Mesenchymal stem cell (in vitro differentiated cells and primary cell): Measurements from ENCODE around the gene KLHL17.

Experiments used
- DNase-seq: peaks from one replicate; pipeline ENCODE4 v3.0.0-alpha.2; 2013
- H2AFZ ChIP-seq: one replicate; pipeline ENCODE4 v1.6.1; 2013; ENCODE audit warnings: low read depth, mild to moderate bottlenecking, control low read depth, inconsistent platforms, low read length, moderate library complexity
- H2AK5ac ChIP-seq: 2 replicates; pipeline ENCODE4 v1.6.1; 2013; ENCODE audit warnings: low read length, moderate library complexity, mild to moderate bottlenecking, inconsistent platforms; ENCODE audit not compliant: severe bottlenecking
- H2BK120ac ChIP-seq: one replicate; pipeline ENCODE4 v1.6.1; 2013; ENCODE audit warnings: low read depth, mild to moderate bottlenecking, inconsistent platforms, low read length, moderate library complexity
- H2BK12ac ChIP-seq, 2 experiments: one replicate each; pipeline ENCODE4 v1.6.1; 2013; ENCODE audit warnings: inconsistent platforms in 2 of 2, low read length in 2 of 2, mild to moderate bottlenecking in 2 of 2, moderate library complexity in 2 of 2, control low read depth in 1 of 2
- H2BK15ac ChIP-seq: one replicate; pipeline ENCODE4 v1.6.1; 2013; ENCODE audit warnings: mild to moderate bottlenecking, low read depth, inconsistent platforms; ENCODE audit not compliant: poor library complexity, severe bottlenecking
- H2BK5ac ChIP-seq: 2 replicates; pipeline ENCODE4 v1.6.1; 2013; ENCODE audit warnings: low read depth, mild to moderate bottlenecking, low read length, control low read depth, inconsistent platforms; ENCODE audit not compliant: poor library complexity, severe bottlenecking
- H3K14ac ChIP-seq, 2 experiments: one replicate each; pipeline ENCODE4 v1.6.1; 2013; ENCODE audit warnings: inconsistent platforms in 2 of 2, low read length in 2 of 2, control low read depth in 1 of 2, mild to moderate bottlenecking in 1 of 2, moderate library complexity in 1 of 2
- H3K18ac ChIP-seq, 2 experiments: one replicate each; pipeline ENCODE4 v1.6.1; 2013; ENCODE audit warnings: inconsistent platforms in 2 of 2, low read length in 2 of 2, control low read depth in 1 of 2, low read depth in 1 of 2, mild to moderate bottlenecking in 1 of 2
- H3K23ac ChIP-seq, 2 experiments: one replicate each; pipeline ENCODE4 v1.6.1; 2013; ENCODE audit warnings: inconsistent platforms in 2 of 2, low read length in 2 of 2, mild to moderate bottlenecking in 2 of 2, moderate library complexity in 2 of 2, control low read depth in 1 of 2
- H3K27ac ChIP-seq: 2 replicates; pipeline ENCODE4 v1.5.1; 2013; ENCODE audit warnings: mild to moderate bottlenecking, moderate library complexity, low read length, control low read depth, inconsistent platforms; ENCODE audit not compliant: poor library complexity, severe bottlenecking
- H3K27me3 ChIP-seq, 2 experiments: 2 replicates each; pipeline versions ENCODE4 v1.6.1 to v1.7.0; 2013; ENCODE audit warnings: low read length in 2 of 2, mild to moderate bottlenecking in 2 of 2, moderate library complexity in 2 of 2, control low read depth in 1 of 2, inconsistent platforms in 1 of 2; ENCODE audit not compliant: control insufficient read depth in 1 of 2, insufficient read depth in 1 of 2
- H3K36me3 ChIP-seq, 2 experiments: 2 replicates each; pipeline versions ENCODE4 v1.6.1 to v1.7.0; 2013; ENCODE audit warnings: low read length in 2 of 2, control low read depth in 1 of 2, inconsistent platforms in 1 of 2, low read depth in 1 of 2, mild to moderate bottlenecking in 1 of 2; ENCODE audit not compliant: insufficient read depth in 2 of 2, control insufficient read depth in 1 of 2
- H3K4ac ChIP-seq, 2 experiments: one replicate each; pipeline ENCODE4 v1.6.1; 2013; ENCODE audit warnings: inconsistent platforms in 2 of 2, low read length in 2 of 2, mild to moderate bottlenecking in 2 of 2, moderate library complexity in 2 of 2, control low read depth in 1 of 2, low read depth in 1 of 2
- H3K4me1 ChIP-seq: 2 replicates; pipeline ENCODE4 v1.6.1; 2013; ENCODE audit warnings: low read depth, low read length, control low read depth; ENCODE audit not compliant: control insufficient read depth, insufficient read depth
- H3K4me2 ChIP-seq: 2 replicates; pipeline ENCODE4 v1.6.1; 2013; ENCODE audit warnings: low read length, mild to moderate bottlenecking, inconsistent platforms; ENCODE audit not compliant: poor library complexity, severe bottlenecking
- H3K4me3 ChIP-seq, 2 experiments: 2 replicates each; pipeline versions ENCODE4 v1.5.1 to v1.7.0; 2013; ENCODE audit warnings: low read length in 2 of 2, mild to moderate bottlenecking in 2 of 2, control low read depth in 1 of 2, low read depth in 1 of 2; ENCODE audit not compliant: insufficient read depth in 1 of 2
- H3K79me1 ChIP-seq: replicated peaks from 2 replicates; pipeline ENCODE4 v1.6.1; 2013; ENCODE audit warnings: mild to moderate bottlenecking, control low read depth, low read length, inconsistent platforms; ENCODE audit not compliant: poor library complexity, severe bottlenecking
- H3K9ac ChIP-seq: 2 replicates; pipeline ENCODE4 v1.7.0; 2013; ENCODE audit warnings: mild to moderate bottlenecking, low read length, moderate library complexity
- H3K9me3 ChIP-seq: 2 replicates; pipeline ENCODE4 v1.7.0; 2013; ENCODE audit warnings: mild to moderate bottlenecking, low read length; ENCODE audit not compliant: control insufficient read depth
- H4K8ac ChIP-seq: one replicate; pipeline ENCODE4 v1.6.1; 2013; ENCODE audit warnings: inconsistent platforms, mild to moderate bottlenecking, low read length, moderate library complexity
- H4K91ac ChIP-seq: one replicate; pipeline ENCODE4 v1.6.1; 2013; ENCODE audit warnings: mild to moderate bottlenecking, low read length, inconsistent platforms
- WGBS: methylation state at CpG from one replicate; pipeline ENCODE4 v1.1.7; 2013; ENCODE audit warnings: mixed read lengths; 5-methylcytosine and 5-hydroxymethylcytosine counted together

The KLHL17 gene

DNA sequence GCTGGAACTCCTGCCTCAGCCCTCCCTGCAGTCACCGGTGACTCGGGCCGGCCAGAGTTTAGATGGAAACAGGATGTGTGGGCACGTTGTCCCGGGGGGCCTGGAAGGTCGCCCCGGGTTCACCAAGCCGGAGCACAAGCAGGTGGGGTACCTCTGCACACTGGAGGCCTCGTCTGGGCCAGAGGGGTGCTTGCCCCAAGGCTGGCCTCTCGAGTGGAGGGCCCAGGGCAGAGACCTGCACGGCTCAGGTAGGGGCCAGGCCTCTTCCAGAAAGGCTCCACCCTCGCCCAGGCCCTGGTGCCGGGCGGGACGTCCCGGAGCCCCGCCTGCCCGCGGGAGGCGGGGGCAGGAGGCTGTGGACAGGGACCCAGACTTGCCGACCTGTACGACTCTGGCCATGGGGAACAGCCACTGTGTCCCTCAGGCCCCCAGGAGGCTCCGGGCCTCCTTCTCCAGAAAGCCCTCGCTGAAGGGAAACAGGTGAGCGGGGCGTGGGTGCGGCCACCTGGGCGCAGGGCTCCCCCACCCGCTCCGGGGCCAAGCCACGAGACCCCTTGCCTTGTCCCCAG, 5.8 kb downstream of the KLHL17 start, which contains the start of gene PLEKHN1:
TSS of gene PLEKHN1 (plus strand) at position 348 of the 569 bp plus-strand sequence. CDS start at position 398, 50 bp downstream.
- peak within 1 kb of the TSS; percentile 66 for H4K8ac ChIP-seq
- H2BK15ac ChIP-seq: no peak within 1 kb of the TSS
- peak within 1 kb of the TSS; percentile 66 to 85 for H3K4me3 ChIP-seq
- H3K27me3 ChIP-seq: peaks cover 0 to 40% of the 10 kb centered on the region in 2 experiments
- peaks cover 28% of the 10 kb centered on the region for H3K4me1 ChIP-seq
- peak within 1 kb of the TSS in 1 of 2 experiments; percentile 79 for H2BK12ac ChIP-seq
- H4K91ac ChIP-seq: peak within 1 kb of the TSS; percentile 90
- peaks cover 14% of the 10 kb centered on the region for H3K79me1 ChIP-seq
- H3K14ac ChIP-seq: peak within 1 kb of the TSS in 1 of 2 experiments; percentile 97
- peak within 1 kb of the TSS; percentile 72 for H2AFZ ChIP-seq
- peak within 1 kb of the TSS in 1 of 2 experiments; percentile 97 for H3K23ac ChIP-seq
- peaks cover 13 to 44% of the 10 kb centered on the region in 2 experiments for H3K36me3 ChIP-seq
- peak within 1 kb of the TSS; percentile 2 for H2BK120ac ChIP-seq
- H3K9me3 ChIP-seq: no peaks in the 10 kb centered on the region
- peak within 1 kb of the TSS; percentile 92 for H3K4me2 ChIP-seq
- peak within 1 kb of the TSS; percentile 78 to 96 for H3K18ac ChIP-seq
- H2BK5ac ChIP-seq: peak within 1 kb of the TSS; percentile 58
- H3K27ac ChIP-seq: no peak within 1 kb of the TSS
- peak within 1 kb of the TSS; percentile 70 for H3K9ac ChIP-seq
- DNase-seq: peak; percentile 50
- H2AK5ac ChIP-seq: no peak within 1 kb of the TSS
- 5% methylated on average over 30 of the region's 31 CpGs for WGBS
- H3K4ac ChIP-seq: peak within 1 kb of the TSS; percentile 24 to 77

DNA sequence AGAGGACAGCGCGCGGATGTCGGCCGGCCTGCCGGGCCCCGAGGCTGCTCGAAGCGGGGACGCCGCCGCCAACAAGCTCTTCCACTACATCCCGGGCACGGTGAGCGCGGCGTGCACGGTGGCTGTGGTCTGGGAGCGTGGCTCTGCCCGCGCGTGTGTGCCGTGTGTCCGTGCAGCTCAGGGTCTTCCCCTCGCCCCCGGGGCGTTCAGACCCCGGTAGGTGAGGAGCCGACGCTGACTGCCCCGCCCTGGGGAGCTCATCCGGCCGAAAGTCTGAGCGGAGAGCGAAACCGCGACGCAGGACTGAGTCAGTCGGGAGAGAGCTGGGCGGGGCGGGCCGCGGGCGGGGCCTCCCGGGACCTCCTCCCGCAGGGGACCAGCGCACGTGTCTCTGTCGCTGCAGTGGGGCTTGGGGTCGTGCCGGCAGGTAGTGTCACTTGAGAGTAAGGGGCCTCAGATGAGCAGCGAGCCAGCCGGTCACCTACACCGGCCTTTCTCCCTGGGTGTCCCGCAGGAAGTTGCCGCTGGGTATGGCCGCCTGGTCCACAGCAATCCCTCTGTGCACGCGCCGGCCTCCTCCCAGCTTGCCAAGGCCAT, 6.4 kb downstream of the KLHL17 start:
- H2BK15ac ChIP-seq: no peak overlapping the region
- H2BK5ac ChIP-seq: peak overlapping the region; percentile 58
- H3K14ac ChIP-seq: peak overlapping the region in 1 of 2 experiments; percentile 97
- peak overlapping the region in 1 of 2 experiments; percentile 97 for H3K23ac ChIP-seq
- H2AK5ac ChIP-seq: no peak overlapping the region
- H4K8ac ChIP-seq: peak overlapping the region; percentile 66
- peak overlapping the region; percentile 90 for H4K91ac ChIP-seq
- H3K4me3 ChIP-seq: peak overlapping the region; percentile 66 to 85
- H2BK120ac ChIP-seq: peak overlapping the region; percentile 2
- H3K18ac ChIP-seq: peak overlapping the region; percentile 78 to 96
- peak overlapping the region; percentile 72 for H2AFZ ChIP-seq
- H3K79me1 ChIP-seq: peaks cover 9% of the 10 kb centered on the region
- no peak overlapping the region for H3K27ac ChIP-seq
- WGBS: 3% methylated on average over 43 of the region's 60 CpGs
- peak overlapping the region; percentile 70 for H3K9ac ChIP-seq
- H3K36me3 ChIP-seq: peaks cover 13 to 39% of the 10 kb centered on the region in 2 experiments
- peak; percentile 74 for DNase-seq
- peaks cover 22% of the 10 kb centered on the region for H3K4me1 ChIP-seq
- peak overlapping the region in 1 of 2 experiments; percentile 79 for H2BK12ac ChIP-seq
- peak overlapping the region; percentile 92 for H3K4me2 ChIP-seq
- H3K27me3 ChIP-seq: peaks cover 0 to 46% of the 10 kb centered on the region in 2 experiments
- peak overlapping the region; percentile 24 to 77 for H3K4ac ChIP-seq
- H3K9me3 ChIP-seq: no peaks in the 10 kb centered on the region

DNA sequence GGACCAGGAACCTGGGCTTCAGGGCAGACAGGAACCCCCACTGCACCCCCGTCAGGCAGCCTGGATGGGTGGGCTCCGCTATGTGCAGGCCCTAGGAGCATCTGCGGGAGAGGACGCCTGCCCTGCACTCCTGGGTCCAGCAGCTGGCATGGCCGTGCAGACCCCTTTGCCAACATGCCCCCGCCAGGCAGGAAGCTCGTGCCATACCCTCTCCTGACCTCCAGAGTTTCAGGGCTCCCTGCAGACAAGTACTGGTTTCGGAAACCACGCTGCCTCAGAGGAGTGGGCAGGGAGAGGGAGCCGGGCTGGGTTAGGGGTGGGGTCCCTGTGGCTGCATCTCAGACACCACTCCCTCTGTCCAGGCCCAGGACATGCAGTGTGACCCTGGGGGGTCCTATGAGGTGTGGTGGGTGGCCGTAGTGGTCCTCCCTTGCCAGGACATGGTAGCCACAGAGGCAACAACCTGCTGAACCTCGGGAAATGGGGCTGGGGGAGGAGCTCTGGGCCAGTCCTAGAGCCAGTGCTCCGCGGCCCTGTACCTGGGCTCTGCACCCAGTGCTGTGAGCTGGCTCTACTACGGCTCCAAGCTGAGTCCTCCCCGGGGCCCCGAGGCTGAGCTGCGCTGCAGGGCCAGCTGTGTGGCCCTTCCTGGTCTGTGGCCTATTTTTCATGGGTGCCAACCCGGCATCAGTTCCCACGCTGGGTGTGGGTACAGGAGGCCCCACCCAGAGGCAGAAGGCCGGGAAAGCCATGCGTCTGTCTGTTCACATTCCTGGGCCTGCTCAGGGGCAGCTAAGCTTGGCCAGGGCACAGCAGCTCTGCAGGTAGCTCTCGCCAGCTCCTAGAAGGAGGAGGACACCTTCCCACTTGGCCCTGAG, 7.3 kb downstream of the KLHL17 start:
- Histone ChIP-seq H3K23ac (no peak overlapping the region), H2AK5ac (no peak overlapping the region), H4K91ac (no peak overlapping the region), H3K27me3 (peaks cover 0 to 52% of the 10 kb centered on the region in 2 experiments), H3K9ac (no peak overlapping the region), H2BK120ac (no peak overlapping the region), H2BK12ac (no peak overlapping the region), H3K14ac (no peak overlapping the region), H3K4me2 (peak overlapping the region; percentile 92), H3K4ac (no peak overlapping the region), H2BK5ac (no peak overlapping the region), H3K4me3 (peak overlapping the region in 1 of 2 experiments; percentile 85), H3K4me1 (peaks cover 22% of the 10 kb centered on the region), H3K18ac (no peak overlapping the region), H2BK15ac (no peak overlapping the region), H3K36me3 (peaks cover 10 to 33% of the 10 kb centered on the region in 2 experiments), H3K79me1 (peaks cover 9% of the 10 kb centered on the region), H2AFZ (no peak overlapping the region), H4K8ac (no peak overlapping the region), H3K9me3 (no peaks in the 10 kb centered on the region), H3K27ac (no peak overlapping the region)
- WGBS: 85% methylated on average over 23 of the region's 23 CpGs
- no peak for DNase-seq
